NCI-H526 (cell line): ENCODE data around the gene OLFML1.

Experiments used
- DNase-seq, 2 experiments: peaks; one replicate each; lab custom pipeline; 2025; lab: John Stamatoyannopoulos, UW

Gene OLFML1

GRCh38 chr11:7485186-7486097, at the start of gene OLFML1:
OLFML1 (plus strand) TSS chr11:7485506; CDS start chr11:7485876, 370 bp downstream.
- no peak for DNase-seq

DNA sequence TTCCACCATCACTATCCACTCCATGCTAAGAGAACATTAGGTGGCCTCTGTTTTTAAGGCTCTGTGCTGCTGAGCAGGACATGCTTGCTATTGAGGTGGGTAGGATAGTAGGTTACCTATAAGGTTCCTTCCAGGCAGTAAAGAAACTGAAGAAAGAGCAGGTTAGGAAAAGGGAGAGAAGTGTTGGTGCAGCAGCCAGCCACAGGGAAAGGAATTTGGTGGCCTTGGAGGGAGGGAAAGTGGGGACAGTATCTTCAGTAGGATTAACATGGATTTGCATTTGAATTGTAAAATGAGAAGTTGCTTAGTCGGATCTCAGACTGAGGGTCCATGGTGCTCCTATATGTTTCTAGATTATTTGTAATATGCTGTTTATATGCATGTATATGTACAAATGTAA, 49.2 kb upstream of the OLFML1 start:
- no peak for DNase-seq

GRCh38 chr11:7436657-7437056, 48.6 kb upstream of the OLFML1 start:
- DNase-seq = no peak

DNA sequence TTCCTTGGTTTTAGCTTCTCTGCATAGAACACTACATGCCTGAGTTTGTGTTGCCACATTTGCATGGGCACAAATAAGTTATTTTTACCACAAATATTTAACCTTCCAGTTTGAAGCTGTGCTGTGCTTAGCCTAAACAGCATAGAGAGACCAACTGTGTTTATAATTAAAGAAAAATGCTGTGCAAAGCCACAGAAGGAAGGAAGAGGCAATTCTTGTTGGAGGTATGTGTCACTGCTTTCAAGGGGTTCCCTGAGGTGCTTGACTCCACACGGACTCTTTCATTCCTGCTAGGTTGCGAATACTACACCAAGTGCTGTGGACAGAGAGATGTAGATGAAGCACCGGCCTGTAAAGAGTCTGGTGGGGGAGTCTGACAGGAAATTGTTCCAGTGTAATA, 47.6 kb upstream of the OLFML1 start:
- no peak for DNase-seq

- no peak for DNase-seq
Measured at GRCh38 chr11:7439746-7440320, 45.5 kb upstream of the OLFML1 start.

- peak in 1 of 2 experiments; percentile 79 for DNase-seq
Measured at GRCh38 chr11:7442588-7443215, 42.6 kb upstream of the OLFML1 start.

GRCh38 chr11:7444091-7444981, 41.0 kb upstream of the OLFML1 start:
- no peak for DNase-seq

DNA sequence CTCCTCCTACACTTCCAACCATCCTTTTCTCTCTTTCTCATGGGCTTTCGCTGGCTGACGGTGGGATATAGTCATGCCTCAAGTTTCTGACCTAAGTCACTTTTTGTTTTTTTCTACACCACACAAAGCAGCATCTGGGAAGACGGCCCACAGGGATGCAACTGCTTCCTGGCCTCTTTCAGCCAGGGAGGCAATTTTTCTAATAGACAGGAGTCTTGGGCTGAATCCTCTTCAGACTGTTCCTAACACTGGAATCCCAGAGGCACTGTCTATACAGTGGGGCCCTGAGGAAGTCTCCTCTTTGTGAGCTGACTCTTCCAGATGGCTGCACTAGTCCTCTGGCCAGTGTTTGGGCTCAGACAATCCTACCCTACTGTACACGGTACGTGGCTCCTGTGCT, 39.7 kb upstream of the OLFML1 start:
- no peak for DNase-seq

DNA sequence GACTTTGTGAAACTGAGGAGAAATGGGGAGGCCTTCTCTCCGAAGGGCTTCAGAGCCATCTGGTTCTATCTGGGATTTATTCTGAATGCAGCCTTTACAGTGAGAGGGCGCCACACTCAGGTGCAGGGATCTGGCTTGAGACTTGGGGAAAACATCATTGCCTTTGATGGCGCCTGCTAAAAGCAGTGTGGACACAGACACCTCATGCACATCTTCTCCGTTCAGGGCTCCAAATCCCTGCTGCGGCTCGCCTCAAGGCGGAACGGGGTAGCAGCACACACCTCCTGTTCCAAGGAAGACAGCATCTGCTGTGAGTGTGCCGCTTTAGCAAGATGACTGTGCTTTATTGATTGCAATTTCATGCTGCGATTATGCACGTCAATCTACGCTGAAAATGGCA, 37.1 kb upstream of the OLFML1 start:
- DNase-seq = no peak

- no peak for DNase-seq
Measured at GRCh38 chr11:7449211-7449840, 36.0 kb upstream of the OLFML1 start.

GRCh38 chr11:7449841-7450214, 35.5 kb upstream of the OLFML1 start:
- DNase-seq = peak in 1 of 2 experiments; percentile 28

- DNase-seq = no peak
Measured at GRCh38 chr11:7450836-7451235, 34.5 kb upstream of the OLFML1 start.

GRCh38 chr11:7451520-7451919, 33.8 kb upstream of the OLFML1 start:
- no peak for DNase-seq

GRCh38 chr11:7451952-7452494, 33.3 kb upstream of the OLFML1 start:
- DNase-seq = no peak

- DNase-seq = no peak
Measured at GRCh38 chr11:7454854-7455253, 30.5 kb upstream of the OLFML1 start.

GRCh38 chr11:7457211-7457610, 28.1 kb upstream of the OLFML1 start:
- no peak for DNase-seq

DNA sequence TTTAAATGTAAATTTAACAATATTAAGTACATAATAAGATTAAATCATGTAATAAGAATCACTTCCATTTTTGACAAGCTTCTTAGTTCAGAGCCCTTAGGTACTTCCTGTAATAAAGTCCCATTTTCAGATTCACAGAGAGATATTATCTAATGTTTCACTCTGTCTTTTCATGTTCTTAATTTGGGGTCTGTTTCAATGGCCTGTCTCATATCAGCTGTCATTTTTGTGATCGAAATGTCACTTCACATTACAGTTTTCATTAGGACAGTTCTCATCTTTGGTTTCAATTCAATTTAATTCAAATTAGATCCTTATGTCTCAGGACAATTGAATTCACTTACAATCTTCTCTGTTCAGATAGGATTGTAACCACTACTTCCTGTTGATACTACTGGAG, 22.6 kb upstream of the OLFML1 start:
- DNase-seq = no peak

DNA sequence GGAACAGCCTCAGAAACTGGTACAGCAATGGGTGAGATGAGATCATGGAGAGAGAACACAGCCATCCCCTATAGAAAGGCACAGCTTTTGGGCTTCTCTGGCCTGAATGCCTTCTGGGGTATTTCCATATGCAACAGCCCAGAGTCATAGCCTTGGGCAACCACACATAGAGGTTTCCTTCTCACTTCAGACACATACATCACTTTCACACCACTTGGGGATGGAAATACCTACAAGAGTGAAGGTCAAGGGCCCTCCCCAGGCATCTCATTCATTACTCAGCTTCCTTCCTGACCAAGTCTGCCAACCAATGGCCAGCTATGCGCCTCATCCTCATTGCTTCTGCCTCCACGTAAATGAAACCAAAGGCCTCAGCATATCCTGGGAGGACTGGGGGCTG, 17.7 kb upstream of the OLFML1 start:
- DNase-seq = no peak

GRCh38 chr11:7469351-7469865, 15.9 kb upstream of the OLFML1 start:
- DNase-seq = no peak

DNA sequence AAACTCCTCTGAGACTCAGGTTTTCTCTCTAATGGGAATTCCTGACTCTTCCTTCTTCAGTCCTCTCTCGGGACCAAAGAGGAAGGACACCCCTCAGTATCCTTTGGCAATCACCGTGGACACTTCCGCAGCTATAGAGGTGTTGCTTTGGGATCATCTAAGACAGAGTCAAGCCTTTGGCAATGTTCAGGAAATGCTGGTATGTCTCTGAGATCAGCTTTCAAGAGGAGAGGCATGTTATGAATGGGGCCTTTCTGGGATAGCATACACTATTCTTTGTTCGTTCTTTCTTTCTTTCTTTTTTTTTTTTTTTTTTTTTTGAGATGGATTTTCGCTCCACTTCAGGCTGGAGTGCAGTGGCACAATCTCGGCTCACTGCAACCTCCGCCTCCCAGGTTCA, 14.2 kb upstream of the OLFML1 start:
- no peak for DNase-seq

DNA sequence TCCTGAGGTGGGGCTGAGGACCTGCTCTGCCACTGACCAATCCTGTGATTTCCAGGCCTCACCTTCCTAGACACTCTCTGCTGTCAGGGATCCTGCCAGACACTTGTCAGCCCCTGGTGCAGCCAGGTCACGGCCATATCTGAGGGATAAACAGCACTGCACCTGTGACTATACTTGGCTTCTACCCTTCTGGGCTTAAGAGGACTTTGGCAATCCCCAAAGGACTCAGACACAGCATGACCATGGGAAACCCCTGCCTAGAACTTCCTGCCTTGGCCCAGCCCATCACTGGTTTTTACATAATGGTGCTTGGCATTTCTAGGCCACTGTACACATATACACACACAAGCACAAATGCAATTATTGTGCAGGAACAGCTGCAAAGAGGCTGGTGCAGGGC, 11.6 kb upstream of the OLFML1 start:
- DNase-seq = no peak
